Neuronal stem cell (in vitro differentiated cells): Measurements from ENCODE around the gene SPRED3.

Source experiments
- DNase-seq: peaks from one replicate; pipeline ENCODE4 v3.0.0-alpha.2; 2013; ENCODE audit warnings: low spot score
- H2AFZ ChIP-seq: one replicate; pipeline ENCODE4 v1.6.1; 2013; ENCODE audit warnings: mild to moderate bottlenecking, low read length, inconsistent platforms
- H2AK5ac ChIP-seq: 2 replicates; pipeline ENCODE4 v1.6.1; 2013; ENCODE audit warnings: low read depth, mild to moderate bottlenecking, inconsistent platforms, low read length, moderate library complexity, mixed read lengths
- H2BK120ac ChIP-seq: 2 replicates; pipeline ENCODE4 v1.6.1; 2013; ENCODE audit warnings: low read depth, mild to moderate bottlenecking, inconsistent platforms, low read length, moderate library complexity, mixed read lengths
- H2BK12ac ChIP-seq: one replicate; pipeline ENCODE4 v1.6.1; 2013; ENCODE audit warnings: low read length, inconsistent platforms
- H2BK15ac ChIP-seq: 2 replicates; pipeline ENCODE4 v1.6.1; 2013; ENCODE audit warnings: mild to moderate bottlenecking, low read length, inconsistent platforms, mixed read lengths
- H2BK5ac ChIP-seq: one replicate; pipeline ENCODE4 v1.6.1; 2013; ENCODE audit warnings: inconsistent platforms, mild to moderate bottlenecking, low read length, moderate library complexity
- H3K14ac ChIP-seq: one replicate; pipeline ENCODE4 v1.6.1; 2013; ENCODE audit warnings: low read length, inconsistent platforms
- H3K18ac ChIP-seq: 2 replicates; pipeline ENCODE4 v1.6.1; 2013; ENCODE audit warnings: low read length, inconsistent platforms
- H3K23ac ChIP-seq: 2 replicates; pipeline ENCODE4 v1.6.1; 2013; ENCODE audit warnings: low read depth, mild to moderate bottlenecking, mixed read lengths, low read length, inconsistent platforms; ENCODE audit not compliant: poor library complexity
- H3K27ac ChIP-seq: replicated peaks from 3 replicates; pipeline ENCODE4 v1.5.1; 2013; ENCODE audit warnings: low read length, inconsistent platforms
- H3K27me3 ChIP-seq, 3 experiments: 2 replicates each; pipeline ENCODE4 v1.6.1; 2013; ENCODE audit warnings: low read length in 3 of 3, mild to moderate bottlenecking in 2 of 3, inconsistent platforms in 1 of 3, low read depth in 1 of 3, mixed read lengths in 1 of 3, moderate library complexity in 1 of 3; ENCODE audit not compliant: control insufficient read depth in 3 of 3, insufficient read depth in 3 of 3
- H3K36me3 ChIP-seq, 2 donors: replicated peaks in 1 of 2; 2 replicates each; pipeline ENCODE4 v1.6.1; 2013; ENCODE audit warnings: low read length in 2 of 2; ENCODE audit not compliant: control insufficient read depth in 2 of 2, insufficient read depth in 2 of 2
- H3K4ac ChIP-seq: 2 replicates; pipeline ENCODE4 v1.6.1; 2013; ENCODE audit warnings: inconsistent platforms, mild to moderate bottlenecking, low read length, moderate library complexity
- H3K4me1 ChIP-seq, 2 donors: 1 replicate in 1 of 2; 2 replicates in 1 of 2; pipeline ENCODE4 v1.6.1; 2013; ENCODE audit warnings: low read length in 2 of 2, low read depth in 1 of 2; ENCODE audit not compliant: control insufficient read depth in 2 of 2, insufficient read depth in 1 of 2
- H3K4me2 ChIP-seq: one replicate; pipeline ENCODE4 v1.6.1; 2013; ENCODE audit warnings: mild to moderate bottlenecking, low read length, inconsistent platforms; ENCODE audit not compliant: insufficient read depth, poor library complexity, severe bottlenecking
- H3K4me3 ChIP-seq, 2 donors: 2 replicates each; pipeline ENCODE4 v1.5.1; 2013; ENCODE audit warnings: low read length in 2 of 2, mild to moderate bottlenecking in 2 of 2, inconsistent platforms in 1 of 2, moderate library complexity in 1 of 2
- H3K79me1 ChIP-seq: one replicate; pipeline ENCODE4 v1.6.1; 2013; ENCODE audit warnings: low read depth, mild to moderate bottlenecking, inconsistent platforms, low read length, moderate library complexity
- H3K9ac ChIP-seq: one replicate; pipeline ENCODE4 v1.6.1; 2013; ENCODE audit warnings: mild to moderate bottlenecking, low read depth, low read length, inconsistent platforms; ENCODE audit not compliant: poor library complexity
- H3K9me3 ChIP-seq, 2 donors: replicated peaks in 1 of 2; 2 replicates each; pipeline versions ENCODE3 to v1.6.1; 2013; ENCODE audit warnings: low read length in 2 of 2, mild to moderate bottlenecking in 2 of 2, inconsistent platforms in 1 of 2, low read depth in 1 of 2, mixed read lengths in 1 of 2, moderate library complexity in 1 of 2; ENCODE audit not compliant: control insufficient read depth in 2 of 2, insufficient read depth in 1 of 2
- H4K8ac ChIP-seq: one replicate; pipeline ENCODE4 v1.6.1; 2013; ENCODE audit warnings: low read depth, mild to moderate bottlenecking, inconsistent platforms, low read length, moderate library complexity
- H4K91ac ChIP-seq: one replicate; pipeline ENCODE4 v1.6.1; 2013; ENCODE audit warnings: low read length, low read depth, mild to moderate bottlenecking, inconsistent platforms; ENCODE audit not compliant: poor library complexity
- WGBS, 2 donors: extraction: QIAGEN DNeasy Blood & Tissue Kit; methylation state at CpG; one replicate each; pipeline ENCODE4 v1.1.7; 2013; ENCODE audit warnings: missing lambda C conversion rate in 2 of 2, mixed read lengths in 1 of 2; ENCODE audit not compliant: insufficient read length in 2 of 2, insufficient replicate concordance in 1 of 2; ENCODE audit errors: extremely low coverage in 2 of 2; 5-methylcytosine and 5-hydroxymethylcytosine counted together

SPRED3 gene

GRCh38 chr19:38377052-38377451 lies 11.4 kb upstream of the SPRED3 start:
- no peak overlapping the region for H4K8ac ChIP-seq
- no peak overlapping the region for H3K4me2 ChIP-seq
- H3K27me3 ChIP-seq: no peaks in the 10 kb centered on the region
- no peak overlapping the region for H3K27ac ChIP-seq
- no peaks in the 10 kb centered on the region for H3K9me3 ChIP-seq
- no peak overlapping the region for H2AFZ ChIP-seq
- no peak overlapping the region for H3K4me3 ChIP-seq
- no peak overlapping the region for H3K4ac ChIP-seq
- H4K91ac ChIP-seq: no peak overlapping the region
- H2AK5ac ChIP-seq: no peak overlapping the region
- H3K79me1 ChIP-seq: peaks cover 10% of the 10 kb centered on the region
- no peak overlapping the region for H2BK15ac ChIP-seq
- no peak overlapping the region for H3K14ac ChIP-seq
- WGBS, 2 donors: no CpG with 5 or more reads among the region's 4 CpGs
- H2BK12ac ChIP-seq: no peak overlapping the region
- no peak overlapping the region for H3K18ac ChIP-seq
- H3K36me3 ChIP-seq: peaks cover 27 to 54% of the 10 kb centered on the region in 2 donors
- no peak overlapping the region for H2BK120ac ChIP-seq
- peaks cover 8 to 9% of the 10 kb centered on the region in 2 donors for H3K4me1 ChIP-seq
- no peak overlapping the region for H3K23ac ChIP-seq
- no peak for DNase-seq
- H2BK5ac ChIP-seq: no peak overlapping the region
- H3K9ac ChIP-seq: no peak overlapping the region

- Histone ChIP-seq H4K8ac (no peak overlapping the region), H3K4me1 (peaks cover 8 to 9% of the 10 kb centered on the region in 2 donors), H3K14ac (no peak overlapping the region), H3K18ac (no peak overlapping the region), H3K23ac (no peak overlapping the region), H2AK5ac (no peak overlapping the region), H2AFZ (no peak overlapping the region), H2BK5ac (no peak overlapping the region), H2BK15ac (no peak overlapping the region), H3K9me3 (no peaks in the 10 kb centered on the region), H3K4me2 (no peak overlapping the region), H3K27ac (no peak overlapping the region), H2BK12ac (no peak overlapping the region), H2BK120ac (no peak overlapping the region), H4K91ac (no peak overlapping the region), H3K4ac (no peak overlapping the region), H3K36me3 (peaks cover 38 to 70% of the 10 kb centered on the region in 2 donors), H3K27me3 (no peaks in the 10 kb centered on the region), H3K79me1 (peaks cover 10% of the 10 kb centered on the region), H3K9ac (no peak overlapping the region), H3K4me3 (no peak overlapping the region)
- WGBS, 2 donors: no CpG with 5 or more reads among the region's 10 CpGs
- no peak for DNase-seq
Observed at GRCh38 chr19:38378866-38379265, 9.6 kb upstream of the SPRED3 start.

GRCh38 chr19:38381138-38381537 lies 7.4 kb upstream of the SPRED3 start:
- peaks cover under 1% of the 10 kb centered on the region in 2 donors for H3K4me1 ChIP-seq
- H3K4me3 ChIP-seq: no peak overlapping the region
- H3K4ac ChIP-seq: no peak overlapping the region
- peaks cover 2% of the 10 kb centered on the region for H3K79me1 ChIP-seq
- H3K27ac ChIP-seq: no peak overlapping the region
- H3K27me3 ChIP-seq: no peaks in the 10 kb centered on the region
- no peak overlapping the region for H2BK5ac ChIP-seq
- no peak overlapping the region for H3K23ac ChIP-seq
- no peak overlapping the region for H2BK15ac ChIP-seq
- H4K8ac ChIP-seq: no peak overlapping the region
- H3K4me2 ChIP-seq: no peak overlapping the region
- no peak overlapping the region for H3K9ac ChIP-seq
- no peak overlapping the region for H2AFZ ChIP-seq
- no CpG with 5 or more reads among the region's 9 CpGs for WGBS, 2 donors
- H3K9me3 ChIP-seq: no peaks in the 10 kb centered on the region
- no peak overlapping the region for H2BK120ac ChIP-seq
- H3K14ac ChIP-seq: no peak overlapping the region
- no peak overlapping the region for H4K91ac ChIP-seq
- H3K18ac ChIP-seq: no peak overlapping the region
- H2AK5ac ChIP-seq: no peak overlapping the region
- DNase-seq: no peak
- H2BK12ac ChIP-seq: no peak overlapping the region
- H3K36me3 ChIP-seq: peaks cover 38 to 87% of the 10 kb centered on the region in 2 donors

- Histone ChIP-seq H3K36me3 (peaks cover 36 to 72% of the 10 kb centered on the region in 2 donors), H3K27me3 (no peaks in the 10 kb centered on the region)
Observed at GRCh38 chr19:38383184-38383583, 5.3 kb upstream of the SPRED3 start.

More at GRCh38 chr19:38383184-38383583, 5.3 kb upstream of the SPRED3 start:
- H2AK5ac ChIP-seq: no peak overlapping the region
- H2BK12ac ChIP-seq: no peak overlapping the region
- H3K4me3 ChIP-seq: no peak overlapping the region
- H3K9me3 ChIP-seq: no peaks in the 10 kb centered on the region
- H3K27ac ChIP-seq: no peak overlapping the region
- no peak overlapping the region for H3K18ac ChIP-seq
- H3K23ac ChIP-seq: no peak overlapping the region
- H2BK120ac ChIP-seq: no peak overlapping the region
- H3K79me1 ChIP-seq: no peaks in the 10 kb centered on the region
- no peak overlapping the region for H3K4me2 ChIP-seq
- no peak overlapping the region for H4K91ac ChIP-seq
- no peak overlapping the region for H3K4ac ChIP-seq
- H2AFZ ChIP-seq: no peak overlapping the region
- no peak for DNase-seq
- no peak overlapping the region for H3K14ac ChIP-seq
- H2BK15ac ChIP-seq: no peak overlapping the region
- no CpG with 5 or more reads among the region's 10 CpGs for WGBS, 2 donors
- no peak overlapping the region for H3K9ac ChIP-seq
- H2BK5ac ChIP-seq: no peak overlapping the region
- H4K8ac ChIP-seq: peak overlapping the region; percentile 88
- H3K4me1 ChIP-seq: peaks cover 2 to 3% of the 10 kb centered on the region in 2 donors
